ENCODE measurements around the gene SNX5. TPM values are rescaled to one million over a fixed set of nuclear protein-coding genes. Genes with fewer than 3 reads are reported as not detected.

The SNX5 gene
- total and polyA plus RNA-seq, 2 of the 13 experiments (the other 11 are each of a cell fraction or from before 2014, with no cell fraction given), result 664 to 1,040 TPM

DNA sequence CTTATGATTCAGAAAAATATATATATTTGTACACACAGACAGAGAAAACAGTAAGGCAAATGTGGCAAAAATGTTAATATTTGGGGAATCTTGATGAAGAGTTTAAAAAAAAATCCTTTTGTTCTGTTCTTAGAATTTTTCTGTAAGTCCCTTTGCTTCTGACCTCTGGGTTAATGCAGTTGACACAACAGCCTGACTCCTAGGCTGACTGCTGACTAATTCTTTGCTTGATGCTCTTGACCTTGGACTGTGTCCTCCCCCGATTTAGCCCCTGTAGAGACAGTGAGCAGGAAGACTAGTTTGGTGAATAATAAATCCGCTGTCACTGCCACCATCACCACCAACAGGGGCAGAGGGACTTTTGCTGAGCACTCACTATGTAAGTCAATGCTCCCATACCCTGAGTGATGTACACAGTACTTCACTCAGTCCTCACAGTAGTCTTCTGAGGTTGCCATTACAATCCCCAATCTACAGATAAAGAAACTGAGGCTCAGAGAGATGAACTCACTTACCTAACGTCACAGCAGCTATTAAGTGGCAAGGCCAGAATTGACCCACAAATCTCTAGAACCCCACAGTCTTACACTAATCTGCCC lies 71.7 kb downstream of the SNX5 start (continued):
- TF ChIP-seq ZNF318 (CRISPR knock-in tag; IDR thresholded peaks at IDR 0.05), result peak; percentile 82; the same call in 1 of the 2 replicates
- TF ChIP-seq, protein P1, sequence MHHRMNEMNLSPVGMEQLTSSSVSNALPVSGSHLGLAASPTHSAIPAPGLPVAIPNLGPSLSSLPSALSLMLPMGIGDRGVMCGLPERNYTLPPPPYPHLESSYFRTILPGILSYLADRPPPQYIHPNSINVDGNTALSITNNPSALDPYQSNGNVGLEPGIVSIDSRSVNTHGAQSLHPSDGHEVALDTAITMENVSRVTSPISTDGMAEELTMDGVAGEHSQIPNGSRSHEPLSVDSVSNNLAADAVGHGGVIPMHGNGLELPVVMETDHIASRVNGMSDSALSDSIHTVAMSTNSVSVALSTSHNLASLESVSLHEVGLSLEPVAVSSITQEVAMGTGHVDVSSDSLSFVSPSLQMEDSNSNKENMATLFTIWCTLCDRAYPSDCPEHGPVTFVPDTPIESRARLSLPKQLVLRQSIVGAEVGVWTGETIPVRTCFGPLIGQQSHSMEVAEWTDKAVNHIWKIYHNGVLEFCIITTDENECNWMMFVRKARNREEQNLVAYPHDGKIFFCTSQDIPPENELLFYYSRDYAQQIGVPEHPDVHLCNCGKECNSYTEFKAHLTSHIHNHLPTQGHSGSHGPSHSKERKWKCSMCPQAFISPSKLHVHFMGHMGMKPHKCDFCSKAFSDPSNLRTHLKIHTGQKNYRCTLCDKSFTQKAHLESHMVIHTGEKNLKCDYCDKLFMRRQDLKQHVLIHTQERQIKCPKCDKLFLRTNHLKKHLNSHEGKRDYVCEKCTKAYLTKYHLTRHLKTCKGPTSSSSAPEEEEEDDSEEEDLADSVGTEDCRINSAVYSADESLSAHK (CRISPR knock-in tag; IDR thresholded peaks at IDR 0.05; ENCODE audit: borderline replicate concordance), result no peak
- no peak for TF ChIP-seq ZBTB21 (CRISPR knock-in tag; IDR thresholded peaks at IDR 0.05)
- TF ChIP-seq, protein P2, sequence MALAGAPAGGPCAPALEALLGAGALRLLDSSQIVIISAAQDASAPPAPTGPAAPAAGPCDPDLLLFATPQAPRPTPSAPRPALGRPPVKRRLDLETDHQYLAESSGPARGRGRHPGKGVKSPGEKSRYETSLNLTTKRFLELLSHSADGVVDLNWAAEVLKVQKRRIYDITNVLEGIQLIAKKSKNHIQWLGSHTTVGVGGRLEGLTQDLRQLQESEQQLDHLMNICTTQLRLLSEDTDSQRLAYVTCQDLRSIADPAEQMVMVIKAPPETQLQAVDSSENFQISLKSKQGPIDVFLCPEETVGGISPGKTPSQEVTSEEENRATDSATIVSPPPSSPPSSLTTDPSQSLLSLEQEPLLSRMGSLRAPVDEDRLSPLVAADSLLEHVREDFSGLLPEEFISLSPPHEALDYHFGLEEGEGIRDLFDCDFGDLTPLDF (CRISPR knock-in tag; IDR thresholded peaks at IDR 0.05), result no peak; the same call in 1 of the 2 replicates
- peak; percentile 87; the same call in 1 of the 2 replicates for TF ChIP-seq ZNF780A (CRISPR knock-in tag; IDR thresholded peaks at IDR 0.05)
- 0 out of 2 replicates have a peak, but pooled peaks have one; percentile 69 for TF ChIP-seq RBAK (CRISPR knock-in tag; IDR thresholded peaks at IDR 0.05)
- no peak for TF ChIP-seq ZNF275 (CRISPR knock-in tag; IDR thresholded peaks at IDR 0.05; ENCODE audit: borderline replicate concordance)
- no peak for TF ChIP-seq ZNF260 (CRISPR knock-in tag; IDR thresholded peaks at IDR 0.05; ENCODE audit: borderline replicate concordance, low read depth)
- TF ChIP-seq ZNF484 (CRISPR knock-in tag; IDR thresholded peaks at IDR 0.05; ENCODE audit: borderline replicate concordance, low read depth), result no peak
- TF ChIP-seq RFXANK (CRISPR knock-in tag; IDR thresholded peaks at IDR 0.05), result no peak
- no peak for TF ChIP-seq ZNF468 (CRISPR knock-in tag; IDR thresholded peaks at IDR 0.05)
- no peak for TF ChIP-seq NFKB2 (CRISPR knock-in tag; IDR thresholded peaks at IDR 0.05; ENCODE audit: borderline replicate concordance)
